ENCODE results near the gene SLC22A5.

SLC22A5 gene

GRCh38 chr5:132369474-132370180, at the start of gene SLC22A5:
SLC22A5 (plus strand) TSS chr5:132369710; CDS start chr5:132369973, 263 bp downstream.
- peak; percentile 67 for DNase-seq

DNA sequence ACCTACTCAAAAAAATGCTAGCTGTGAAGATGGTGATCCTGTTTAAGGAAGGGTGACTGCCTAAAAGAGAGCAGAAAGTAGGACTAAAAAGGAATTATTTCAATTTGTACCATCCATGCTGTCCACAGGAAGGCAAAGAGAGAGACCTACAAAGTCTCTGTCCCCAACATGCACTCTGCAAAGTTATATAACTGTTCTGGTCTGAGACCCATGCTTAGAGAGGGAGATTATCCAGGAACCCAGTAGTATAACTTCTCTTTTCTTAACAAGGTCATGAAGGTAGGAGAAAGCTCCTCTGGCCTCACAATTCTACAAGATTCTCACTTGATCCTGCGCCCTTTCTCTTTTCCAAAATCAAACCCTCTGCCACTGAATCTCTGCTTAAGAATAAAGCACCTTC, 49.5 kb upstream of the SLC22A5 start:
- no peak for DNase-seq

GRCh38 chr5:132321109-132321721, 48.3 kb upstream of the SLC22A5 start:
- DNase-seq = no peak

DNA sequence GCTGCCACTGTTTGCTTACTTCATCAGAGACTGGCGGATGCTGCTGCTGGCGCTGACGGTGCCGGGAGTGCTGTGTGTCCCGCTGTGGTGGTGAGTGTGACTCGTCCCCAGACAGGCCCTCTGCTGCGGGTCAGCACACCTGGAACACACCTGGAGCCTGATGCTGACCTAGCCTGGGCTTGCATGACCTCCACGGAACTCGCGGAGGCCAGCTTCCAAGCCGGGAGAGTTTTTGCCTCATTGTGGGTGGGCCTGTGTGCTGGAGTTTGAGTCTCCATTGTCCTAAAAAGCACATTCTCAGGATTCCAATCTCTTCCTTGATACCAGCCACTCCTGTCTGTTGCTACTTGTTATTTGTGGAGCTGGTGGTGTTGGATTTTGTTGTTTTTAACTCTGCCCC, 47.2 kb upstream of the SLC22A5 start:
- DNase-seq = no peak

GRCh38 chr5:132323202-132323601, 46.3 kb upstream of the SLC22A5 start:
- no peak for DNase-seq

GRCh38 chr5:132325691-132326090, 43.8 kb upstream of the SLC22A5 start:
- DNase-seq = no peak

GRCh38 chr5:132327252-132327955, 42.1 kb upstream of the SLC22A5 start:
- no peak for DNase-seq

- no peak for DNase-seq
Measured at GRCh38 chr5:132334812-132335211, 34.7 kb upstream of the SLC22A5 start.

DNA sequence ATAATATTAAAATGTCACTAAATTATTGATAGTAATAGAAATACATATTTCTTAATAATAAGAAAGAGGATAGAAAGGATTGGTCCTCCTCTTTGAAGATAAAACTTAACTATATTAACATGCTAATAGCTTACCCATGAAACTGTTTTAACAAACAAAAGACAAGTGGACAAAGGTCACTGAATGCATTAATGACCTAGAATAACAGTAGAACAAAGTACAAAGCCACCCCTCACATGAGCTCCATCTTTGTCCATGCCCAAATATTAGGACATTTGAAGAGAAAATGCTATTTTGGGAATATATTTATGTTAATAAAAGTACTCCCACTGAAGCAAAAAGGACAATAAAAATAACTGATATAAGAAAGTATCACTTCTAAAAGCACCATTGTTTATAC, 34.1 kb upstream of the SLC22A5 start:
- no peak for DNase-seq

DNA sequence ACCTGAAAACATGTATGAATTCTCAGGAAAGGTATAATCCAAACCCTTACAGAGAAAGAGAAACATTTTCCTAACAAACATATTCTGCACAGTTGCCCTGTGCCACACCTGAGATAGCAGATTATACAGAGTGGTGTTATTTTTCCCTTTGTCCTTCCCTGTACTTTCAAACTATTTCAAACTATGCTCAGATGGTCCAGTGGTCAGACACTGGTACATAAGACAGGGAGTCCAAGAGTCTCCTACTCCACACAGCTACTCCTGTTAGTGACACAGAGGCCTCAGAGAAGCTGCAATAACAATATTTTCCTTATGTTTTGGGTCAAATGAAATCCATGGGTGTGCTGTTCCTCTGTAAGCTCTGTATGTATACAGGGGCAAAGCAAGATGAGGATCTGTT, 30.0 kb upstream of the SLC22A5 start:
- no peak for DNase-seq

DNA sequence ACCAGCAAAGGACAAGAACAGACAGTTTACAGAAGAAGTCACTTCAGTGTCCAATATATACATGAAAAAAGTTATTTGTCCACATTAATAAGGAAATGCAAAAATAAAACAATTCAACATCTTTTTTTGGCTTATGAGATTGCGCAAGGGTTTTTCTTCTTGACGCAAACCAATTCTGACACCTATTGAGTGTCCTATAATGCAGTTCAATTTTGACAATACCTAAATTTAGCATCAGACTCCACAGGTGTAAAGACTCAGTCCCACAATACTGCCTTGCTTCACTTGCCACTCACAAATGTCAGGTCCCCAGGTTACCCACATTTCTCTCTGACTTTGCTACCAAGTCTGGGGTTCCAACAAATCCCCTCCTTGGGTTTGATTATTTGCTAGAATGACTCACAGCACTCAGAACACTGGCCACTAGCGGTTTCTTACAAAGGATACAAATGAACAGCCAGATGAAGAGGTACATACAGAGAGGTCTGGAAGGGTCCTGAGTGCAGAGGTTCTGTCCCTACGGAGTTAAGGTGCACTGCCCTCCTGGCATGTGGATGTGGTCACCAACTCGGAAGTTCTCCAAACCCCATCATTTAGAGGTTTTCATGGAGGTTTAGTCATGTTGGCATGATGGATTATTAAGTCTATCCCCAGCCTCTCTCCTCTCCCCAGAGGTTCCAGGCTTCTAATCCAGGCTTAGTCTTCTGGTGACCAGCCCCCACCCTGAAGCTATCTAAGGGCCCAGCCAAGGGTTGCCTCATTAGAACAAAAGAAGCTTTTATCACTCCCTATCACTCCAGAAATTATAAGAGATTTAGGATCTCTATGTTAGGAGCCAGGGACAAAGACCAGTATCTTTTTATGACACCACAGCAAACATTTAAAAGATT, 27.0 kb upstream of the SLC22A5 start:
- DNase-seq = no peak

- DNase-seq = no peak
Measured at GRCh38 chr5:132344775-132345514, 24.6 kb upstream of the SLC22A5 start.

DNA sequence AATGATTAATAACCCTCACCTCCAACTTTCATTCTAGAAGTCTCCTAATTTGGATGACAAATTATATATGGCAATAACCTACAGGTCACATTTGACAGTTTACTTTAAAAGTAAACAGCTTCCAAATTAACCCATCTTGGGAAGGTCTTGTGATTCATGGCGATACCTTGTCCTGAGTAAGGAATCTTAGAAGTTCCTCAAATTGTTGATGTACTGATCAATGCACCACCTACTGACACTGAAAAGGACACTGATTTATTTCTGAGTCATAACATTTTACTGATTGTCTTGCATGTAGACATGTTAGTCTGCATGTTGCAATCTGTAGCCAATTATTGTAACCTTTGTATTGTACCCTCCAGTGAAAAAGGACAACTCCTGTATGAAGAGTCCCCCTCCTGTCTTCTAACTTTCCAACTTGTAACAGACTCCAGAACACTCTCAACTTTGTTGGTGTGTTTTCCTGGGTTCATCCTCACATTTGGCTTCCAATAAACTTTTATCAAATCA, 16.0 kb upstream of the SLC22A5 start:
- no peak for DNase-seq

GRCh38 chr5:132354381-132355139, 14.9 kb upstream of the SLC22A5 start:
- no peak for DNase-seq

- DNase-seq = no peak
Measured at GRCh38 chr5:132355140-132355765, 14.3 kb upstream of the SLC22A5 start.

GRCh38 chr5:132358775-132359174, 10.7 kb upstream of the SLC22A5 start:
- DNase-seq = no peak

DNA sequence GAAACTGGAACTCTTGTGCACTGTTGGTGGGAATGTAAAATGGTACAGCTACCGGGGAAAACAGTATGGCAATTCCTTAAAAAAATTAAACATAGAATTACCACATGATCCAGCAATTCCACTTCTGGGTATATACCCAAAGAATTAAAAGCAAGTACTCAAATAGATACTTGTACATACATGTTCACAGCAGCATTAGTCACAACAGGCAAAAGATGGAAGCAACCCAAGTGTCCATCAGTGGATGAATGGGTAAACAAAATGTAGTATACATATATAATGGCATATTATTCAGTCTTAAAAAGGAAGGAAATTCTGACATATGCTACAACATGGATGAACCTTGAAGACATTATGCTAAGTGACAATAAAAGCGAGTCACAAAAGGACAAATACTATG, 7.4 kb upstream of the SLC22A5 start:
- no peak for DNase-seq

GRCh38 chr5:132363431-132364112, 5.9 kb upstream of the SLC22A5 start:
- no peak for DNase-seq

- no peak for DNase-seq
Measured at GRCh38 chr5:132364319-132364718, 5.2 kb upstream of the SLC22A5 start.

DNA sequence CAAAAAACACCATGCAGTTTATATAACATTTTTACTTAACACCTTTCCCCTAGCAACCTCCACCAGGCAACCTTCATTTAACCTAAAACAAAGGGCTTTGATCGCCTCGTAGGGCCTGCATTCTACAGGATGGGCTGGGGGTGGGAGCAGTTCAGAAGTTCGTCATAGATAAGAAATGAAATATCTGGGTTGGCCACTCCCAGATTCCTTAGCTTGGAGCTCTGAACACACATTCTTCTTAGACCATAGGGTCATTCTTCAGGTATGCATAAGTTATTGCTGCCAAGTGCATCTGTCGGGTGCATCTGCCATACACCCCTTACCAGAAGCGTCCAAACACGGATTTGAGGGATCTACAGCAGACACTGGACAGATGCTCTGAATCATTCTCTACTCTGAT, 4.3 kb upstream of the SLC22A5 start:
- DNase-seq = no peak

All from stimulated activated naive CD4-positive, alpha-beta T cell treated with Interleukin-2 at 50 U/mL for 16 hours (primary cell).